Transverse colon (tissue), 4 donors: Measurements from ENCODE around the gene GRAMD1B. TPM values are rescaled to one million over a fixed set of nuclear protein-coding genes. Genes with fewer than 3 reads are reported as not detected.

Source experiments
- DNase-seq: peaks from one replicate; pipeline ENCODE4 v3.0.0-alpha.2; 2019
- H3K27ac ChIP-seq, 4 donors: fragments of 200-600 bp; sonication (generic); 2 replicates each; pipeline ENCODE4 v1.5.1; 2016 to 2018; ENCODE audit warnings: inconsistent platforms in 4 of 4
- H3K27me3 ChIP-seq: fragments of 200-600 bp; sonication (generic); 2 replicates; pipeline ENCODE4 v1.5.1; 2017; ENCODE audit warnings: inconsistent platforms
- H3K36me3 ChIP-seq, 4 donors: fragments of 200-600 bp; sonication (generic); 2 replicates each; pipeline ENCODE4 v1.5.1; 2017 to 2019; ENCODE audit warnings: inconsistent platforms in 4 of 4
- H3K4me1 ChIP-seq, 4 donors: fragments of 200-600 bp; sonication (generic); 2 replicates each; pipeline ENCODE4 v1.5.1; 2017 to 2020; ENCODE audit warnings: inconsistent platforms in 4 of 4
- H3K4me3 ChIP-seq, 4 donors: fragments of 200-600 bp; sonication (generic); 1 replicate in 1 of 4; 2 replicates in 3 of 4; pipeline versions ENCODE4 v1.5.1 to v1.6.1; 2017 to 2019; ENCODE audit warnings: inconsistent platforms in 4 of 4
- H3K9me3 ChIP-seq, 2 donors: fragments of 200-600 bp; sonication (generic); 2 replicates each; pipeline ENCODE4 v1.5.1; 2017 to 2019; ENCODE audit warnings: inconsistent platforms in 2 of 2
- EP300 ChIP-seq: sonication (generic); formaldehyde crosslinking; IDR thresholded peaks from one replicate; pipeline ENCODE4 v1.6.1; 2017; ENCODE audit warnings: antibody characterized with exemption, low read depth
- POLR2A ChIP-seq: fragments of 450-650 bp; IDR thresholded peaks from one replicate; pipeline ENCODE4 v1.6.1; 2016; ENCODE audit warnings: antibody characterized with exemption, mild to moderate bottlenecking, moderate library complexity
- POLR2AphosphoS5 ChIP-seq, 3 donors: sonication (generic); formaldehyde crosslinking; IDR thresholded peaks; one replicate each; pipeline ENCODE4 v1.6.1; 2016; ENCODE audit warnings: antibody characterized with exemption in 3 of 3
- WGBS, 2 donors: methylation state at CpG; one replicate each; pipeline ENCODE4 v1.1.5; 2018; ENCODE audit warnings: low coverage in 1 of 2; 5-methylcytosine and 5-hydroxymethylcytosine counted together
- in situ Hi-C, 4 donors: fragments of 200-750 bp; cut with MboI; loops; one replicate each; pipeline versions ENCODE4 v1.15.0 to v1.15.1; 2017; ENCODE audit warnings: low sequenced_read_pairs in 3 of 4, low pct_ligation_motif_present in 1 of 4, low pct_unique_long_range_greater_than_20kb in 1 of 4
- intact Hi-C: fragments of 100-400 bp; cut with DNase I; formaldehyde crosslinking; loops from one replicate; pipeline ENCODE4 v1.15.1; 2023; ENCODE audit warnings: low total_unique reads
- total RNA-seq, 4 donors: library from RNA; depleted of rRNA; stranded (reverse); fragments of >200 nt; gene quantifications; one replicate each; pipeline ENCODE4 v1.1.0, GENCODE V29; 2016
- TF ChIP-seq, protein P1 (sequence below), 5 experiments: fragments of 200-600 bp in 3 of 5; fragments of 450-650 bp in 2 of 5; sonication (generic) in 3 of 5; IDR thresholded peaks; 1 replicate in 2 of 5; 2 replicates in 3 of 5; pipeline ENCODE4 v1.5.1; 2016 to 2017; ENCODE audit warnings: antibody characterized with exemption in 5 of 5, inconsistent platforms in 3 of 5, mild to moderate bottlenecking in 2 of 5, moderate library complexity in 1 of 5

The GRAMD1B gene
- total RNA-seq, 4 donors from 2014 or later, result 4.3 to 58.4 (median 9.9) TPM

DNA sequence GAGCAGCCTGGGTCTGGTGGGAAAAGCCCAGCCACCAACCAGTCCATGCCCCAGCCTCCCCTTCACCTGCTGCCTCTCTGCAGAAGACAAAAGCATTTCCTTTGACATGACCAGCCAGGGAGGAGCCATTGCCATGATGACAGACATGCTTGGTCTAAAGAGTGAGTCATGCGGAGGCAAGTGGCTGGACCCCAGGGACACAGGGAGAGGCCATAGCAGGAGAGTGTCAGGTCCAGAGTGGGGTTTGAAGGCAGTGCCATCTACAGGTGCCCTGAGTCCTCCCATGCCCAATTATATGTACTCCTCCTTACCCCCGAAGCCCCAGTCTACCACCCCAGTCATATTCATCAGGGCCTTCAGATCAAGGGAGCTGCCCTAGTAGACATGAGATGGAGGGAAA is 157.0 kb downstream of the GRAMD1B start:
- no peaks in the 10 kb centered on the region for H3K36me3 ChIP-seq
- no peak for DNase-seq
- in situ Hi-C loops, result no loop called here
- peak overlapping the region in 1 of 4 donors; percentile 51 for H3K27ac ChIP-seq
- WGBS, 2 donors, result 94% methylated on average over 2 of the region's 2 CpGs; no CpG with 5 or more reads in 1 of the 2 donors
- no peak overlapping the region for H3K4me3 ChIP-seq
- TF ChIP-seq, protein P1, sequence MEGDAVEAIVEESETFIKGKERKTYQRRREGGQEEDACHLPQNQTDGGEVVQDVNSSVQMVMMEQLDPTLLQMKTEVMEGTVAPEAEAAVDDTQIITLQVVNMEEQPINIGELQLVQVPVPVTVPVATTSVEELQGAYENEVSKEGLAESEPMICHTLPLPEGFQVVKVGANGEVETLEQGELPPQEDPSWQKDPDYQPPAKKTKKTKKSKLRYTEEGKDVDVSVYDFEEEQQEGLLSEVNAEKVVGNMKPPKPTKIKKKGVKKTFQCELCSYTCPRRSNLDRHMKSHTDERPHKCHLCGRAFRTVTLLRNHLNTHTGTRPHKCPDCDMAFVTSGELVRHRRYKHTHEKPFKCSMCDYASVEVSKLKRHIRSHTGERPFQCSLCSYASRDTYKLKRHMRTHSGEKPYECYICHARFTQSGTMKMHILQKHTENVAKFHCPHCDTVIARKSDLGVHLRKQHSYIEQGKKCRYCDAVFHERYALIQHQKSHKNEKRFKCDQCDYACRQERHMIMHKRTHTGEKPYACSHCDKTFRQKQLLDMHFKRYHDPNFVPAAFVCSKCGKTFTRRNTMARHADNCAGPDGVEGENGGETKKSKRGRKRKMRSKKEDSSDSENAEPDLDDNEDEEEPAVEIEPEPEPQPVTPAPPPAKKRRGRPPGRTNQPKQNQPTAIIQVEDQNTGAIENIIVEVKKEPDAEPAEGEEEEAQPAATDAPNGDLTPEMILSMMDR (IDR thresholded peaks at IDR 0.05), result no peak
- TF ChIP-seq POLR2AphosphoS5 (IDR thresholded peaks at IDR 0.05), result no peak
- no peak for TF ChIP-seq POLR2A
- no peak for TF ChIP-seq EP300
- H3K9me3 ChIP-seq, result no peaks in the 10 kb centered on the region
- H3K4me1 ChIP-seq, result peaks cover 0 to 37% (median 28%) of the 10 kb centered on the region in 4 donors
- no peaks in the 10 kb centered on the region for H3K27me3 ChIP-seq
- intact Hi-C loops, result no loop called here

DNA sequence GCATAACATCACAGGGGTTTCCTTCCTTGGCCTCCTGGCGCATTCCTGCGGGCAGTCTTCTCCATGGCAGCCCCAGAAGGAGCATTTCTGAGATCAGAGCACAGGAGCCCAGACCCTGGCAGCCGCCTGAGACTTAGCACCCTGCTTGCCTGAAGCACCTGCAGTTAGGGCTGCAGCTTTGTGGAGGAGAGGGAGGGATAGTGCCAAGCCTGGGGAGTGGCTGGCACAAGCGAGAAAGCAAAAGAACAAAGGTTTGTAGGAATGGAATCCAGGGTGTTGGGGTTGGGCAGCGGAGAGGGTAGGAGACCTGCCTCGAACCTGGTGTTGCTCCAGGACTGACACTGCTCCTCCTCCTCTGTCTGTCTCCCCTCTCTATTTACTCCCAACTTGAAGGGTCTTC is 157.5 kb downstream of the GRAMD1B start:
- peaks cover 0 to 37% (median 28%) of the 10 kb centered on the region in 4 donors for H3K4me1 ChIP-seq
- 39 to 77% methylated on average over 2 to 6 of the region's 6 CpGs for WGBS, 2 donors
- no peaks in the 10 kb centered on the region for H3K9me3 ChIP-seq
- peak overlapping the region in 1 of 4 donors; percentile 51 for H3K27ac ChIP-seq
- H3K27me3 ChIP-seq, result no peaks in the 10 kb centered on the region
- peak; percentile 39 for DNase-seq
- H3K36me3 ChIP-seq, result no peaks in the 10 kb centered on the region
- TF ChIP-seq POLR2A (no peak), EP300 (no peak)
- no peak overlapping the region for H3K4me3 ChIP-seq
- in situ Hi-C loops, result no loop called here
- intact Hi-C loops, result no loop called here

DNA sequence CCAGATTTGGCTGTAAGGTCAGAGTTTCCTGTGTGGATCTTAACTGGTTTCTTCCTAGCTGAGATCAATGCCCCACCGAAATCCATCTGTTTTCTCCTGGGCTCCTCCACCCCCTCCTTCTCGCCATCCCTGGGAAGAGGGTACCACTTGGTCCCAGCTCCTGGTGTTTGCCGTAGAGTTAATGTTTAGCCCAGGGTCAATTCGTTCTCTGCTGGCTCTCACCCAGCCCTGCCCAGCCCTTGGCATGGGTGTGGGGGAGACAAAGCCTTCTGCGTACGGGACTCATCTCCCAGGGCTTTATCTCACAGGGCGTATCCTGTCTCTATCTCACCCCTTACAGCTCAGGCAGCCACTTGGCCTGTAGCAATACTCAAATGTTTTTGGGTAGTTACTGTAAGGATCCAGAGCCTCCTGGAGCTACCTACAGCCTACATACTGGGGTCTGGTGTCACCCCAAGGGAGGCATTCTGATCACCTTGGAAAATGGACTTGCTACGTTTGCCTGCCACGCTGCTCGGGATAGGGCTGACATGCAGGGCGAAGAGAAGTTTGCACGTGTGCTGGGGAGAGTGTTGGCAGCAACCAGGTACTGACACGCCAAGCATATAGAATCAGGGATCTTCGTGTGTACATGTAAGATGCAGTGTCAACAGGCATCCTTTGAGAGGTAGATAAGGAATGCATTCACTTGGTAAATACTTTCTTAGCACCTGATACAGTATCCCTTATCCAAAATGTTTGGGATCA is 158.2 kb downstream of the GRAMD1B start:
- Histone ChIP-seq H3K4me1 (peaks cover 0 to 37% (median 28%) of the 10 kb centered on the region in 4 donors), H3K27me3 (no peaks in the 10 kb centered on the region), H3K36me3 (no peaks in the 10 kb centered on the region), H3K27ac (peak overlapping the region in 1 of 4 donors; percentile 51), H3K9me3 (no peaks in the 10 kb centered on the region), H3K4me3 (no peak overlapping the region)
- DNase-seq, result peak; percentile 77
- 52% methylated on average over 14 of the region's 14 CpGs; no CpG with 5 or more reads in 1 of the 2 donors for WGBS, 2 donors
- in situ Hi-C loops, result no loop called here
- no peak for TF ChIP-seq EP300
- TF ChIP-seq POLR2A, result no peak
- TF ChIP-seq, protein P1 (IDR thresholded peaks at IDR 0.05), result no peak
- no peak for TF ChIP-seq POLR2AphosphoS5 (IDR thresholded peaks at IDR 0.05)
- intact Hi-C loops, result no loop called here

DNA sequence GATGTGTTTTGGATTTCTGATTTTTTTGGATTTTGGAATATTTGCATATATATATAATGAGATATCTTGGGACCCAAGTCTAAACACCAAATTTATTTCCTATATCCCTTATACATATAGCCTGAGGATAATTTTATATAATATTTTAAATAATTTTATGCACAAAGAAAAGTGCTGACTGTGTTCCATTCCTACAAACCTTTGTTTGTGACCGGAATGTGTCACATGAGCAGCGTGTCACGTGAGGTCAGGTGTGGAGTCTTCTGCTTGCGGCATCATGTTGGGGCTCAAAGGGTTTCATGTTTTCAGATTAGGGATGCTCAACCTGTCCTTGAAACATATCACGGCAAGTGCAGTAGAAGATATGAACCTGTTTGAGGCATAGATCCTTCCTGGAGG is 158.8 kb downstream of the GRAMD1B start:
- WGBS, 2 donors, result 96 to 100% methylated on average over 4 to 5 of the region's 5 CpGs
- no peak for DNase-seq
- intact Hi-C loops, result no loop called here
- Histone ChIP-seq H3K36me3 (no peaks in the 10 kb centered on the region), H3K4me3 (no peak overlapping the region), H3K27me3 (no peaks in the 10 kb centered on the region), H3K27ac (no peak overlapping the region), H3K9me3 (no peaks in the 10 kb centered on the region), H3K4me1 (peaks cover 0 to 37% (median 28%) of the 10 kb centered on the region in 4 donors)
- in situ Hi-C loops, result no loop called here
- TF ChIP-seq POLR2AphosphoS5 (IDR thresholded peaks at IDR 0.05), result no peak
- TF ChIP-seq EP300, result no peak
- TF ChIP-seq, protein P1 (IDR thresholded peaks at IDR 0.05), result no peak
- TF ChIP-seq POLR2A, result no peak
